A549 (cell line): Measurements from ENCODE around the gene SH3RF3. TPM values are rescaled to one million over a fixed set of nuclear protein-coding genes. Genes with fewer than 3 reads are reported as not detected.

Source experiments
- ATAC-seq, 2 experiments: fragments of 200-7000 bp in 1 of 2; fragments of >200 bp in 1 of 2; cut with Nextera tagmentation in 1 of 2; cut with Tn5 transposase in 1 of 2; 3 replicates each; pipeline versions ENCODE4 v1.8.0 to v1.9.1; 2018 to 2020; ENCODE audit warnings: mild to moderate bottlenecking in 1 of 2, moderate library complexity in 1 of 2
- CTCF ChIA-PET: fragments of 300-600 bp; sonication (Branson Sonifier 250); formaldehyde crosslinking; extraction: SDS; loops from one replicate; lab custom pipeline; 2021; ENCODE audit warnings: antibody characterized with exemption, inconsistent platforms; lab: Yijun Ruan, JAX
- POLR2A ChIA-PET: fragments of 350-600 bp; formaldehyde crosslinking; extraction: SDS; loops from one replicate; lab custom pipeline; 2021; ENCODE audit warnings: antibody characterized with exemption, inconsistent platforms; lab: Yijun Ruan, JAX
- DNase-seq, 2 experiments: peaks; one replicate each; pipeline versions ENCODE4 v3.0.0 to v3.0.0-alpha.2; 2011 to 2016; ENCODE audit warnings: low read depth in 1 of 2, low spot score in 1 of 2
- FAIRE-seq: peaks from 2 replicates; lab custom pipeline; 2011; peaks lifted over from hg19 to GRCh38; lab: Jason Lieb, UNC
- H3K27ac ChIP-seq, 2 experiments: fragments of >200 bp; sonication (Bioruptor Twin); formaldehyde crosslinking; 3 replicates each; pipeline ENCODE4 v1.5.1; 2016 to 2017
- H3K4me1 ChIP-seq: fragments of >200 bp; sonication (Bioruptor Twin); formaldehyde crosslinking; 3 replicates; pipeline ENCODE4 v1.6.1; 2016
- H3K4me2 ChIP-seq: fragments of >200 bp; sonication (Bioruptor Twin); formaldehyde crosslinking; 3 replicates; pipeline ENCODE4 v1.6.1; 2016
- H3K4me3 ChIP-seq: fragments of >200 bp; sonication (Bioruptor Twin); formaldehyde crosslinking; 3 replicates; pipeline ENCODE4 v1.5.1; 2016
- H3K9me3 ChIP-seq: fragments of >200 bp; sonication (Bioruptor Twin); formaldehyde crosslinking; 3 replicates; pipeline ENCODE4 v1.6.1; 2016
- CBX2 ChIP-seq: fragments of 200-600 bp; sonication (generic); IDR thresholded peaks from 2 replicates; pipeline ENCODE4 v1.6.1; 2016; ENCODE audit warnings: low read depth, mild to moderate bottlenecking, borderline replicate concordance
- CBX8 ChIP-seq: fragments of 200-600 bp; sonication (generic); IDR thresholded peaks from 2 replicates; pipeline ENCODE4 v1.6.1; 2016
- CHD4 ChIP-seq: fragments of 200-600 bp; sonication (generic); IDR thresholded peaks from 2 replicates; pipeline ENCODE4 v1.6.1; 2016; ENCODE audit warnings: antibody characterized with exemption, mild to moderate bottlenecking, borderline replicate concordance
- CTCF ChIP-seq: fragments of >200 bp; sonication (Bioruptor Twin); formaldehyde crosslinking; IDR thresholded peaks from 3 replicates; pipeline ENCODE4 v1.5.1; 2016
- EHF ChIP-seq: fragments of 250-450 bp; sonication (Bioruptor Pico); IDR thresholded peaks from 2 replicates; pipeline ENCODE4 v1.5.0; 2020; ENCODE audit warnings: mild to moderate bottlenecking
- FOSB ChIP-seq: fragments of 250-450 bp; sonication (Bioruptor Pico); IDR thresholded peaks from 2 replicates; pipeline ENCODE4 v1.5.0; 2020; ENCODE audit warnings: mild to moderate bottlenecking, moderate library complexity
- FOSL2 ChIP-seq, 2 experiments: fragments of 450-650 bp in 1 of 2; fragments of >200 bp in 1 of 2; sonication (Bioruptor Twin) in 1 of 2; formaldehyde crosslinking; IDR thresholded peaks; 2 replicates each; pipeline versions ENCODE4 v1.5.0 to v1.6.1; 2016 to 2020; ENCODE audit warnings: mild to moderate bottlenecking in 1 of 2, moderate library complexity in 1 of 2
- FOXS1 ChIP-seq: fragments of 250-450 bp; sonication (Bioruptor Pico); IDR thresholded peaks from 2 replicates; pipeline ENCODE4 v1.5.0; 2020; ENCODE audit warnings: mild to moderate bottlenecking, moderate library complexity
- HES2 ChIP-seq: fragments of >200 bp; sonication (Bioruptor Twin); formaldehyde crosslinking; IDR thresholded peaks from 2 replicates; pipeline ENCODE4 v1.6.1; 2016
- HMGXB4 ChIP-seq: fragments of 250-450 bp; sonication (Bioruptor Pico); IDR thresholded peaks from 2 replicates; pipeline ENCODE4 v1.5.0; 2021; ENCODE audit warnings: mild to moderate bottlenecking, moderate library complexity, borderline replicate concordance
- HOXB5 ChIP-seq: fragments of 250-450 bp; sonication (Bioruptor Pico); IDR thresholded peaks from 2 replicates; pipeline ENCODE4 v1.5.0; 2020; ENCODE audit warnings: mild to moderate bottlenecking, moderate library complexity
- JUN ChIP-seq, 2 experiments: fragments of >200 bp; sonication (Bioruptor Twin); formaldehyde crosslinking; IDR thresholded peaks; 2 replicates in 1 of 2; 3 replicates in 1 of 2; pipeline ENCODE4 v1.6.1; 2016 to 2017
- JUNB ChIP-seq: fragments of >200 bp; sonication (Bioruptor Twin); formaldehyde crosslinking; IDR thresholded peaks from 2 replicates; pipeline ENCODE4 v1.6.1; 2016
- KDM1A ChIP-seq: fragments of 200-600 bp; sonication (generic); IDR thresholded peaks from 2 replicates; pipeline ENCODE4 v1.6.1; 2016; ENCODE audit warnings: low read depth, mild to moderate bottlenecking
- KDM5A ChIP-seq: fragments of 200-600 bp; sonication (generic); IDR thresholded peaks from 2 replicates; pipeline ENCODE4 v1.6.1; 2016; ENCODE audit warnings: antibody characterized with exemption, mild to moderate bottlenecking
- MAFK ChIP-seq: fragments of 450-650 bp; IDR thresholded peaks from 2 replicates; pipeline ENCODE4 v1.6.1; 2014; ENCODE audit not compliant: partially characterized antibody
- MAZ ChIP-seq: fragments of 150-350 bp; IDR thresholded peaks from 2 replicates; pipeline ENCODE4 v1.6.1; 2014; ENCODE audit warnings: antibody characterized with exemption, low read depth, low read length, borderline replicate concordance
- NFE2L2 ChIP-seq: fragments of 150-350 bp; conservative IDR thresholded peaks from 2 replicates; pipeline ENCODE4 v1.6.1; 2014; ENCODE audit warnings: low read length
- NR3C1 ChIP-seq: fragments of >200 bp; sonication (Bioruptor Twin); formaldehyde crosslinking; IDR thresholded peaks from 3 replicates; pipeline ENCODE4 v1.6.1; 2017
- RAD21 ChIP-seq, 2 experiments: fragments of >200 bp in 1 of 2; sonication (Bioruptor Twin) in 1 of 2; formaldehyde crosslinking in 1 of 2; IDR thresholded peaks in 1 of 2; conservative IDR thresholded peaks in 1 of 2; 2 replicates in 1 of 2; 3 replicates in 1 of 2; pipeline ENCODE4 v1.6.1; 2012 to 2018; ENCODE audit warnings: inconsistent platforms in 1 of 2
- RARB ChIP-seq: fragments of 250-450 bp; sonication (Bioruptor Pico); IDR thresholded peaks from 2 replicates; pipeline ENCODE4 v1.8.0; 2021; ENCODE audit warnings: mild to moderate bottlenecking, moderate library complexity
- RFX5 ChIP-seq: fragments of 450-650 bp; IDR thresholded peaks from 2 replicates; pipeline ENCODE4 v1.7.1; 2014; ENCODE audit warnings: antibody characterized with exemption, mild to moderate bottlenecking, moderate library complexity
- SREBF2 ChIP-seq: fragments of 450-650 bp; IDR thresholded peaks from 2 replicates; pipeline ENCODE4 v1.6.1; 2014; ENCODE audit warnings: mild to moderate bottlenecking, moderate library complexity
- TP53 ChIP-seq: fragments of 250-450 bp; sonication (Bioruptor Pico); IDR thresholded peaks from 2 replicates; pipeline ENCODE4 v1.5.0; 2021; ENCODE audit warnings: mild to moderate bottlenecking, moderate library complexity
- ZC3H11A ChIP-seq: fragments of 450-650 bp; IDR thresholded peaks from 2 replicates; pipeline ENCODE4 v1.6.1; 2014; ENCODE audit warnings: antibody characterized with exemption, mild to moderate bottlenecking
- WGBS: methylation state at CpG from one replicate; pipeline ENCODE4 v1.1.6; 2017; ENCODE audit errors: missing lambda C conversion rate; 5-methylcytosine and 5-hydroxymethylcytosine counted together
- polyA plus RNA-seq, 4 experiments: library from polyadenylated mRNA; depleted of rRNA in 3 of 4; stranded (reverse); fragments of >200 nt; fragmentation: RNase III in 1 of 4; extraction: RNeasy Plus Mini Kit Qiagen cat#74134 plus additional on column Dnase treatment in 1 of 4; gene quantifications; 2 replicates in 3 of 4; 3 replicates in 1 of 4; pipeline ENCODE4 v1.2.3, GENCODE V29; 2011 to 2017

Gene SH3RF3
- polyA plus RNA-seq, 2 of the 4 experiments (the other 2 are of a cell fraction): 0.04 to 0.21 TPM

- ATAC-seq: no peak
- TF ChIP-seq TP53 (CRISPR knock-in tag) (no peak), FOSB (CRISPR knock-in tag) (no peak), JUN (IDR thresholded peaks at IDR 0.05) (no peak), JUNB (no peak), NR3C1 (no peak), MAFK (no peak), HOXB5 (CRISPR knock-in tag) (no peak)
- Histone ChIP-seq H3K4me2 (no peak overlapping the region), H3K27ac (no peak overlapping the region), H3K4me3 (no peak overlapping the region), H3K9me3 (peaks cover 18% of the 10 kb centered on the region), H3K4me1 (no peaks in the 10 kb centered on the region)
- WGBS: 76% methylated on average over 15 of the region's 15 CpGs
- DNase-seq: no peak
- POLR2A ChIA-PET: no interaction called here
- CTCF ChIA-PET: no interaction called here
- FAIRE-seq: no peak
Measured at GRCh38 chr2:109437325-109438090, 308.5 kb downstream of the SH3RF3 start.

GRCh38 chr2:109438146-109438545 lies 309.1 kb downstream of the SH3RF3 start:
- TF ChIP-seq EHF (CRISPR knock-in tag) (no peak), NR3C1 (no peak), MAZ (no peak), CBX2 (no peak), CHD4 (no peak), JUN (IDR thresholded peaks at IDR 0.05) (no peak), CBX8 (no peak), KDM1A (no peak), RAD21 (conservative IDR thresholded peaks at IDR 0.05 in 1 of 2, IDR thresholded peaks at IDR 0.05 in 1 of 2) (no peak), KDM5A (no peak), RARB (CRISPR knock-in tag) (no peak), RFX5 (no peak), HES2 (no peak), CTCF (no peak), NFE2L2 (no peak), ZC3H11A (no peak), FOSL2 (IDR thresholded peaks at IDR 0.05) (no peak), FOSL2 (CRISPR knock-in tag; IDR thresholded peaks at IDR 0.05) (no peak), SREBF2 (no peak), HMGXB4 (CRISPR knock-in tag) (no peak), FOXS1 (CRISPR knock-in tag) (no peak)
- Histone ChIP-seq H3K4me1 (no peaks in the 10 kb centered on the region), H3K27ac (no peak overlapping the region), H3K4me3 (no peak overlapping the region), H3K9me3 (peaks cover 24% of the 10 kb centered on the region), H3K4me2 (no peak overlapping the region)
- CTCF ChIA-PET: no interaction called here
- DNase-seq: no peak
- WGBS: no CpG with 5 or more reads among the region's 1 CpG
- ATAC-seq: no peak
- POLR2A ChIA-PET: no interaction called here
- no peak for FAIRE-seq
